GM19438 (cell line): Measurements from ENCODE around the gene CIB4.

ENCODE experiments used
- ATAC-seq: cut with Tn5 transposase; IDR thresholded peaks from one replicate; pipeline ENCODE4 v1.9.1; 2021; ENCODE audit warnings: low read depth; ENCODE audit not compliant: unreplicated experiment

Gene CIB4

GRCh38 chr2:26587994-26588393, 53.2 kb downstream of the CIB4 start:
- ATAC-seq: no peak

GRCh38 chr2:26585966-26586365, 55.2 kb downstream of the CIB4 start:
- ATAC-seq: no peak

- ATAC-seq: no peak
These were observed 56.1 kb downstream of the CIB4 start for GRCh38 chr2:26585100-26585499.

GRCh38 chr2:26584656-26585055, 56.5 kb downstream of the CIB4 start:
- no peak for ATAC-seq

- ATAC-seq: no peak
These were observed 57.0 kb downstream of the CIB4 start for GRCh38 chr2:26584191-26584590.

GRCh38 chr2:26583381-26583911, 57.7 kb downstream of the CIB4 start:
- no peak for ATAC-seq

- ATAC-seq: no peak
These were observed 58.3 kb downstream of the CIB4 start for GRCh38 chr2:26582890-26583289.

GRCh38 chr2:26581991-26582842, 58.9 kb downstream of the CIB4 start:
- ATAC-seq: no peak

- no peak for ATAC-seq
These were observed 59.7 kb downstream of the CIB4 start for GRCh38 chr2:26581266-26581990.

GRCh38 chr2:26580751-26581150, 60.4 kb downstream of the CIB4 start:
- ATAC-seq: no peak

- no peak for ATAC-seq
These were observed 61.0 kb downstream of the CIB4 start for GRCh38 chr2:26580151-26580550.

GRCh38 chr2:26579723-26580040, 61.5 kb downstream of the CIB4 start:
- ATAC-seq: no peak

GRCh38 chr2:26579025-26579722, 62.0 kb downstream of the CIB4 start:
- no peak for ATAC-seq

- ATAC-seq: no peak
These were observed 62.6 kb downstream of the CIB4 start for GRCh38 chr2:26578581-26578980.

GRCh38 chr2:26578113-26578458, 63.1 kb downstream of the CIB4 start:
- ATAC-seq: no peak

- ATAC-seq: no peak
These were observed 63.6 kb downstream of the CIB4 start for GRCh38 chr2:26577442-26578112.

- ATAC-seq: no peak
These were observed 64.4 kb downstream of the CIB4 start for GRCh38 chr2:26576565-26577441.

GRCh38 chr2:26575836-26576564, 65.2 kb downstream of the CIB4 start:
- no peak for ATAC-seq

GRCh38 chr2:26574900-26575560, 66.1 kb downstream of the CIB4 start:
- ATAC-seq: no peak
